Measurements from ENCODE around the gene DNAJC16. TPM values are rescaled to one million over a fixed set of nuclear protein-coding genes. Genes with fewer than 3 reads are reported as not detected.

The DNAJC16 gene
- polyA plus RNA-seq, 1 experiment = 18.4 TPM

DNA sequence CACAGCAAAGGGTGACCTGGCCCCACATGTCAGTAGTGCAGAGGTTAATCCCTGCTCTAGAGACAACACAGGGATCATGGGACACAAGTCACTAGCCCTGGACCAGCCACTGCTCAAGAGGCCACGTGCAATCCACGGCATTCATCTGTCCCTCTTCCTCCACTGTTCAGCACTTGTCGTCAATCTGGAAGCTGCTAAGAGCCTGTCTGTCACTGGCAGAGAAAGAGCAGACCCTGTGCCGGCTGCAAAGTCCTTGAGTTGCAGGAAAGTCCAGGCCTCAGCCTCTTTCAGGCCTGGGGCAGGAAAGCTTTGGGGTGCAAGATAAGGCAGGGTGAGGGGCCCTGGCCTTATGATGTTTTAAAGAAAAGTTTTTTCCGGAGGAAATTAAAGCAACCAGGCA lies 34.1 kb upstream of the DNAJC16 start:
- Histone ChIP-seq H3K9me3 (ENCODE audit: control insufficient read depth, insufficient read depth, low read length) (no peaks in the 10 kb centered on the region), H3K27me3 (ENCODE audit: control insufficient read depth, insufficient read depth, low read length) (no peaks in the 10 kb centered on the region), H3K27ac (ENCODE audit: low read depth, low read length) (no peak overlapping the region), H3K4me3 (ENCODE audit: low read depth, low read length) (no peak overlapping the region)
- ChIA-PET POLR2A (no interaction called here), CTCF (interaction anchor here (0.6 to 1.0 kb wide), 2 partner anchors 9 kb away, joined by 3 to 5 read pairs; no protein-coding TSS in a partner anchor)
- TF ChIP-seq, protein P1, sequence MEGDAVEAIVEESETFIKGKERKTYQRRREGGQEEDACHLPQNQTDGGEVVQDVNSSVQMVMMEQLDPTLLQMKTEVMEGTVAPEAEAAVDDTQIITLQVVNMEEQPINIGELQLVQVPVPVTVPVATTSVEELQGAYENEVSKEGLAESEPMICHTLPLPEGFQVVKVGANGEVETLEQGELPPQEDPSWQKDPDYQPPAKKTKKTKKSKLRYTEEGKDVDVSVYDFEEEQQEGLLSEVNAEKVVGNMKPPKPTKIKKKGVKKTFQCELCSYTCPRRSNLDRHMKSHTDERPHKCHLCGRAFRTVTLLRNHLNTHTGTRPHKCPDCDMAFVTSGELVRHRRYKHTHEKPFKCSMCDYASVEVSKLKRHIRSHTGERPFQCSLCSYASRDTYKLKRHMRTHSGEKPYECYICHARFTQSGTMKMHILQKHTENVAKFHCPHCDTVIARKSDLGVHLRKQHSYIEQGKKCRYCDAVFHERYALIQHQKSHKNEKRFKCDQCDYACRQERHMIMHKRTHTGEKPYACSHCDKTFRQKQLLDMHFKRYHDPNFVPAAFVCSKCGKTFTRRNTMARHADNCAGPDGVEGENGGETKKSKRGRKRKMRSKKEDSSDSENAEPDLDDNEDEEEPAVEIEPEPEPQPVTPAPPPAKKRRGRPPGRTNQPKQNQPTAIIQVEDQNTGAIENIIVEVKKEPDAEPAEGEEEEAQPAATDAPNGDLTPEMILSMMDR (IDR thresholded peaks at IDR 0.05; ENCODE audit: low read depth, low read length) = no peak
- no peak for DNase-seq (ENCODE audit: low read depth, low spot score)

DNA sequence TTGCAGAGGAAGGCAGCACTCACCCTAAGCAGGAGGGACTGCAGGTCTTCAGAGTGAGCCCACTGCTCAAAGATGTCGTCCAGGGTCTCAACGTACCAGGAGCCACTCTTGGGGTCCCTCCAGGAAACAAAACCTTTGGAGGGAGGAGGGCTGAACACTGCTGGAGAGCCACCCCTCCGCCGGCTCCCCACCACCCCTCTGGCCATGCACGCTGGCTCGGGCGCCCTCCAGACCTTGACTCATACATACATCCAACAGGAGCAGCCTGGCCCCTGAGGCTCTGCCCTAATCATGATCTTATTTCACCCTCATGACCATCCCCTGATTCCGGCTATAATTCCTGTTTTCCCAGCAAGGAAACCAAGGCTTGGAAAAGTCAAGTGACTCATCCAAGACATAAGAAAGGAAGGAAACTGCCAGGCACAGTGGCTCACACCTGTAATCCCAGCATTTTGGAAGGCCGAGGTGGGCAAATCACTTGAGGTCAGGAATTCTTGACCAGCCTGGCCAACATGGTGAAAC lies 32.7 kb upstream of the DNAJC16 start:
- DNase-seq (ENCODE audit: low read depth, low spot score) = no peak
- H3K4me3 ChIP-seq (ENCODE audit: low read depth, low read length) = no peak overlapping the region
- no peaks in the 10 kb centered on the region for H3K9me3 ChIP-seq (ENCODE audit: control insufficient read depth, insufficient read depth, low read length)
- ChIA-PET POLR2A (no interaction called here), CTCF (no interaction called here)
- TF ChIP-seq, protein P1 (IDR thresholded peaks at IDR 0.05; ENCODE audit: low read depth, low read length) = no peak
- no peak overlapping the region for H3K27ac ChIP-seq (ENCODE audit: low read depth, low read length)
- H3K27me3 ChIP-seq (ENCODE audit: control insufficient read depth, insufficient read depth, low read length) = no peaks in the 10 kb centered on the region

DNA sequence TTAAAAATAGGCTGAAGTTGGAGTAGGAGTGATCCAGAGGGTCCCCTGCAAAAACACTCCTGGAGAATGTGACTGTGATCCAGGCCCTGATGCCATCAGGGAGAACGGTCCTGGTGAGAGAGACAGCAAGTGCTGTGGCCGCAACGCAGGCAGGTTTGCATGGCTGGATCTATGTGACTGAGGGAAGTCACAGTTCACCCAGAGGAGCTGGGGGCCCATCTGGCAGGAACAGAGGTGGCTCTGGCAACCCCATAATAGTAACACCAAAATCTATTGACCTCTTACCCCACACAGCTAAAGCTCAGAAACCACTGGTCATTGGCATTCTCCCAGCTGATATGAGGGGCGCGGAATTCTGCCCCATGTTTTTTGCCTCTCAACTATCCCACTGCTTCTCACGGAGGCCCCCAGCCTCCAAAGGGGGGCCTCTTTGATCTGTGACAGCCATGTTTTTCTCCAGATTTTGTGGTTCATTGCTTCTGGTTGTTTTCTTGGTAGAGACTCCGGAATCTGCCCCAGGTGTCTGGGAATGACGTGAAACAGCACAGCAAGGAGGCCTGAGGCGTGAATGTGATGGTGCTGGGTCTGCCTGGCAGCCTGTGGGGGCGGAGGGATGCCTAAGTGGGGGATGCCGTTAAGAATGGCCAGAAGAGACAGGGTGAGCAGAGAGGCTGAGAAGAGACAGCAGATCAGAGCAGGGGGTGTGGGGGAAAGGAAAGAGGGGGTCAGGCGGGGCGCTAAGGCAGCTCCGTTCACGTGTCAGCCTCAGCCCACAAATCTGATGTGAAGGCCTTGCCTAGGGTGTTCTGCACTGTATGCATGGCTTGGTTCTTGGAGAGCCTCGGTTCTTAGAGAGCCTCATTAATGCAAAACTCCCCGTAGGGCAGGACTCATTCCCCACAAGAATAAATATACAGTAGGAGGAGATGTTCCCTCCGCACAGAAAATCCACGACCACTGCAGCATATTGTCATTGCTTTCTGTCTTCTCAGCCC lies 26.2 kb upstream of the DNAJC16 start:
- DNase-seq (ENCODE audit: low read depth, low spot score) = no peak
- POLR2A ChIA-PET = no interaction called here
- TF ChIP-seq, protein P1 (IDR thresholded peaks at IDR 0.05; ENCODE audit: low read depth, low read length) = no peak
- Histone ChIP-seq H3K27ac (ENCODE audit: low read depth, low read length) (peak overlapping the region; percentile 2), H3K27me3 (ENCODE audit: control insufficient read depth, insufficient read depth, low read length) (no peaks in the 10 kb centered on the region), H3K4me3 (ENCODE audit: low read depth, low read length) (no peak overlapping the region), H3K9me3 (ENCODE audit: control insufficient read depth, insufficient read depth, low read length) (no peaks in the 10 kb centered on the region)
- CTCF ChIA-PET = interaction anchor here (0.6 to 3.1 kb wide), 5 partner anchors 9 to 370 kb away, joined by 4 to 17 read pairs (median 10); no protein-coding TSS in a partner anchor

DNA sequence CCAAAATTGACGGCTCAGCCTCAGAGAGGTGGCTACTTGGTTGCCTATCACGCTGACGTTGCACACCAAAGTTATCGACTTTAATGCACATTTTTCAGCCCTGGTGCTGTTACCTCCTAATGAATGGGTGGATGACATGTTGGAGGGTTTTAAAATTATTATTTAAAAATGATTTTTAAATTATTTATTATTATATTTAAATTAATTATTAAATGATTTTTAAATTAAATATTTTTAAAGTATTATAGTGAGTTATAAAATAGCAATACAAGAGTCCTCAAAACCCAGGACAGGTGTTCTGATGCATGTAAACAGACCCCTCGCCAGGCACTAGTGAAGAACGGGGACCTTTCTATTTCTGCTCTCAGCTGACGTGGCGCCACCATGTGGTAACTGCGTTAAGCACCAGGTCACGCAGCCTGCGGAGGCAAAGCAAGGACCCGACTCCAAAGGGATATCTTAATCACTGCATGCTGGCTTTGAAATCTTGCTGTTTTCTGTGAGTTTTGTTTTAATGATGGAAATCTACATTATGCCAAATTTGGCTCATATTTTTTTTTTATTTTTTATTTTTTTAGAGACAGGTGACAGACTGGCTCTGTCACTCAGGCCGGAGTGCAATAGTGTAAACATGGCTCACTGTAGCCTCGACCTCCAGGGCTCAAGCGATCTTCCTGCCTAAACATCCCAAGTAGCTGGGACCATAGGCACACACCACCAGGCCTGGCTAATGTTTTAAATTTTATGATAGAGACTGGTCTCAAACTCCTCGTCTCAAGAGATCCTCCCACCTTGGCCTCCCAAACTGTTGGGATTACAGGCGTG lies 25.2 kb upstream of the DNAJC16 start:
- Histone ChIP-seq H3K4me3 (ENCODE audit: low read depth, low read length) (no peak overlapping the region), H3K9me3 (ENCODE audit: control insufficient read depth, insufficient read depth, low read length) (no peaks in the 10 kb centered on the region), H3K27ac (ENCODE audit: low read depth, low read length) (no peak overlapping the region), H3K27me3 (ENCODE audit: control insufficient read depth, insufficient read depth, low read length) (no peaks in the 10 kb centered on the region)
- CTCF ChIA-PET = interaction anchor here (0.6 to 1.6 kb wide), 5 partner anchors 8 to 178 kb away, joined by 4 to 11 read pairs (median 6); no protein-coding TSS in a partner anchor
- POLR2A ChIA-PET = interaction anchor here (0.6 kb wide), 1 partner anchor 1938 kb away, joined by 8 read pairs; the partner anchor contains the start of gene RCC2
- DNase-seq (ENCODE audit: low read depth, low spot score) = no peak
- TF ChIP-seq, protein P1 (IDR thresholded peaks at IDR 0.05; ENCODE audit: low read depth, low read length) = peak; percentile 84

All from AG04450 (cell line).